NCI-H1105 treated with DMSO at 0.1 percent for 48 hours (cell line): ENCODE measurements around the gene LAMA2.

Source experiments
- DNase-seq: peaks from one replicate; lab custom pipeline; 2025; lab: John Stamatoyannopoulos, UW

The LAMA2 gene

DNA sequence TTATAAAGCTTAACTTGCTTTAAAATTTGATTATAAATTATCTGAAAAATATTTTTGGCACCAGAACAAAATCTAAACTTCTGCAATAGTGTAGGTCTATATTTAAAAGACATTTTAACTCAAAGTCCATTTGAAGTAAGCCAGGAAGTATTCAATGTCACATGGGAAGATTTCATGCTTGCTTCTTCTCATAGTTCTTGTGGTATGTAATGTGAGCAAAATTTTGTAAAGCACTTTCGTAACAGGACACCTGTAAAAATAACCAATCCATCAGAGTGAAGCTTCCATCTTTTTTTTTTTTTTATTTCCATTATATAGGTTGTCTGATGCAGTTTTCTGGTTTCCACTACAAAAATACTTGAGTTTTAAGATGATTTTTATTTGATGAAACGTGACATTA is 386.1 kb downstream of the LAMA2 start:
- DNase-seq, result no peak

GRCh38 chr6:129269891-129270290 is 387.0 kb downstream of the LAMA2 start:
- DNase-seq, result no peak

- DNase-seq, result no peak
These were observed 387.5 kb downstream of the LAMA2 start for GRCh38 chr6:129270450-129270849.

- DNase-seq, result peak; percentile 73
These were observed 390.2 kb downstream of the LAMA2 start for GRCh38 chr6:129273161-129273560.

DNA sequence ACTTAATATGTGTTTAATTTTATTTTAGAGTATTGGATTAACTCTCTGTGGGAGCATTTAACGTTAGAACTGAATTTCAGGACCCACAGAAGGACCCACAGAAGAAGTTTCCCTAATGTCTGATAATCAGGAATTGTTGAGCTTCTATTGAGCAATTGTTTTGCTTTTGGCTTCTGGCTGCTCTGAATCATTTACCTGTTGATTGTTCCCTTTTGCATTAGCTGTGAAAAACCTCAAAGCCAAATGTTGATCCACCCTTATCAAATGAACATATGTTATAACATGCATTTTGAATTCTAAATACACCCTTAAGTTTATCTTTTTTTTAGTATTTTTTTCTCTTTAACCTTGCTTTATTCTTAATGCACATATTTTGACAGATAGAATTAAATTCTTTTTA is 393.5 kb downstream of the LAMA2 start:
- no peak for DNase-seq

GRCh38 chr6:129276986-129277385 is 394.0 kb downstream of the LAMA2 start:
- DNase-seq, result no peak

GRCh38 chr6:129279343-129280292 is 396.7 kb downstream of the LAMA2 start:
- no peak for DNase-seq

- no peak for DNase-seq
These were observed 397.3 kb downstream of the LAMA2 start for GRCh38 chr6:129280293-129280644.

- no peak for DNase-seq
These were observed 397.8 kb downstream of the LAMA2 start for GRCh38 chr6:129280749-129281148.

- DNase-seq, result peak; percentile 97
These were observed 398.3 kb downstream of the LAMA2 start for GRCh38 chr6:129281168-129281796.

GRCh38 chr6:129282019-129282418 is 399.1 kb downstream of the LAMA2 start:
- DNase-seq, result no peak

GRCh38 chr6:129284225-129284624 is 401.3 kb downstream of the LAMA2 start:
- no peak for DNase-seq

GRCh38 chr6:129287231-129288177 is 404.6 kb downstream of the LAMA2 start:
- DNase-seq, result no peak

DNA sequence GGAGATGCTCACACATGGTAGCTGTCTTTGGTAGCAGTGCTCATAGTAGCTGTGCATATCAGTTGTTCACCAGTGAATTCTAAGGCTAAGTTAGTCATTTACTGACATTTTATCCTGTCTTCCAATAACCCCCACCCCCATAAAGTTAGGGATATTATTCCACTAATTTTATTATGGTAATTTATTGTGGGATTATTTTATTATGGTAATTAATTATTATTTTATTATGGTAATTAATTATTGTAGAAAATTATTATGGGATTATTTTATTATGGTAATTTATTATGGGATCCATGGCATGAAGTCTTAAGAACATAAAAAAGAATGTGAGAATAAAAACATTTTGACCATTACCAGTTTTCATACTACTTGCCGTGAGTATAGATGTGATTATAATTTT is 406.5 kb downstream of the LAMA2 start:
- no peak for DNase-seq

DNA sequence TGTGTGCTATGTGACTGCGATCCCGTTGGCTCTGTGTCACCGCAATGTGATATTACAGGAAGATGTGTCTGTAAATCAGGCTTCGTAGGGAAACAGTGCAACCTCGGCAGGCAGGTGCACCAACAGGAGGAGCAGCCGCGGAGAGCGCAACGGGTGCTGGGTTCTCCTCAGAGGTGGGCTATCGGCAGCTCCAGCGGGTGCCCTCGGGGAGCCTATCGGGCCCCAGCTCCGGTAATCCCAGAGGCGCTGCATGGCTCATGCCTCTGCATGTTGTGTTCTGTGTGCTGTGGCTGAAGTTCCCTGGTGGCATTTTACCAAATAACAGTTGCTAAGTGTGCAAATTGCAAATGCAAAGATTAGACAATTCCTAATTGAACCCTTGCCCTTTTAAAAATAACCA is 409.9 kb downstream of the LAMA2 start:
- peak; percentile 12 for DNase-seq

DNA sequence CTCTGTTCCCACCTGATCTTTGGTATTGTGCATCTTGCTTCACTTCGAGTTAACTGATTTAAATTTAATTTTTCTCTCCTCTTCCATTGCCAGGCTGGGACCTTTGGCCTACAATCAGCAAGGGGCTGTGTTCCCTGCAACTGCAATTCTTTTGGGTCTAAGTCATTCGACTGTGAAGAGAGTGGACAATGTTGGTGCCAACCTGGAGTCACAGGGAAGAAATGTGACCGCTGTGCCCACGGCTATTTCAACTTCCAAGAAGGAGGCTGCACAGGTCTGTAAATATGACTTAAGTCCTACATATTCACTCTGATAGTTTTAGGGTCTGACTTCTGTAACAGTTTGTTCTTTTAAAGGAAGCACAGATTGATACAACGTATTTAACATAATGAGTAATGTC is 414.7 kb downstream of the LAMA2 start:
- no peak for DNase-seq

GRCh38 chr6:129302671-129303070 is 419.7 kb downstream of the LAMA2 start:
- no peak for DNase-seq

DNA sequence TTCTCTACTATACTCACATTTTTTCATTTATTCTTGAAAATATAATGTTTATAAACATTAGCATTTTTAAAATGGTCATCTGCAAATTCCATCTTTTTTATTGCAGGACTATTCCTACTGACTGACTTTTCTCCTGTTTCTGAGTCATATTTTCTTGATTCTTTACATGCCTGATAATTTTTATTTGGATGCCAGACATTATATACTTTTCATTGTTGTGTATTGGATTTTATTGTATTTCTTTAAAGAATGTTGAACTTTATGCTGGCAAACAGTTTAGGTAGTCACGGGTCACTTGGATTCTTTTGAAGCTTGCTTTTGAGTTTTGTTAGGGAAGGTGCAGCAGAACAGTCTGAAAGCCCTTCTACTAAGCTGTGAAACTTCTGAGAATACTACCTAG is 423.9 kb downstream of the LAMA2 start:
- DNase-seq, result no peak

- DNase-seq, result no peak
These were observed 424.9 kb downstream of the LAMA2 start for GRCh38 chr6:129307845-129308244.

- DNase-seq, result no peak
These were observed 426.2 kb downstream of the LAMA2 start for GRCh38 chr6:129309154-129309553.

DNA sequence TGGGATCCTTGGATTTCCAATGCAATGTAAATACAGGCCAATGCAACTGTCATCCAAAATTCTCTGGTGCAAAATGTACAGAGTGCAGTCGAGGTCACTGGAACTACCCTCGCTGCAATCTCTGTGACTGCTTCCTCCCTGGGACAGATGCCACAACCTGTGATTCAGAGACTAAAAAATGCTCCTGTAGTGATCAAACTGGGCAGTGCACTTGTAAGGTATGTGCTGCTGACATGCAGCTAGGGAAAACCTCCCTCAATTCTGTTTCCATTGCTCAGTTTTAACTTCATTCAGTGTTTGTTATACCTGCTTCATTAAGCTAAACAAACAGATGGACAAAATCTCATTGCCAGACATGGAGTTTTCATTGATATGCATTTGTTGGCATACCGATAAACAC is 429.9 kb downstream of the LAMA2 start:
- DNase-seq, result no peak

GRCh38 chr6:129314575-129314974 is 431.6 kb downstream of the LAMA2 start:
- peak; percentile 87 for DNase-seq
